Measurements from ENCODE around the gene PFDN5. TPM values are rescaled to one million over a fixed set of nuclear protein-coding genes. Genes with fewer than 3 reads are reported as not detected.

PFDN5 gene
- total and polyA plus RNA-seq, 9 of the 15 experiments (the other 6 are each of a cell fraction or from before 2014, with no cell fraction given), result 361 to 1,636 (median 742) TPM

DNA sequence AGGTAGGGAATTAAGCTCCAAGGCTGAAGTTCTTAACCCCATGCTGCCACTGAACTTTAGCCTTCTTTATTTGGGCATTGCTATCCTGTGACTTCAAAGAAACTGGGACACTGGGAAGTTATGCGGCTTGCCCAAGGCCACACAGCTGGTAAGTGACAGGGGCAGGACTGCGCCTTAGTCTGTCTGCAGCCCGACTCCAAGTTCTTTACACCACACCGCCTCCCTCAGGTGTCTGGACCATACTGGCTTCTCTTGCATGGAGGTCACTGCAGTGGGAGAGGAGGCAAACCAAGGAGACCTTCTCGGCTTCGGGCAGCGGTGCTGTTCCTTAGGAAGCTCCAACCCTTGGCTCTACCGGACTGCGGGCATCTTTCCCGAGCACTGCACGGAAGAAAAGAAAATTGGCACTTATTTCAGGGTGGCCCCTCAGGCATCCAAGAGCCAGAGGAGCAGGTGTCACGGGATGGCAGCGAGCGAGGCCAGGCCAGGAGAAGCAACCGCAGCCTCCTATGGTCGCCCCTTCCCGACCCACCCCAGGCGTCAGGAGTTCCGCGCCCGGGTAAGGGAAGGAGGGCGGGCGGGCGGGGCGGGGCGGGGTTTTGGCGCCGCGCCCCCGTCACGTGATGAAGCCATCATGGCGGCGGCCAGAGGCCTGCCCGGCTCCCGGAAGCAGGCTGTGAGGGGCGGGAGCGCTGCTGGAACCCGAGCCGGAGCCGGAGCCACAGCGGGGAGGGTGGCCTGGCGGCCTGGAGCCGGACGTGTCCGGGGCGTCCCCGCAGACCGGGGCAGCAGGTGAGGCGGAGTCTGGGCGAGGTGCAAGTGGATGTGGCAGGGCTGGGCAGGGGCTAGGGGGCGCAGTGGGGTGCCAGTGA is 43.6 kb upstream of the PFDN5 start (continued):
- TF ChIP-seq, protein P1, sequence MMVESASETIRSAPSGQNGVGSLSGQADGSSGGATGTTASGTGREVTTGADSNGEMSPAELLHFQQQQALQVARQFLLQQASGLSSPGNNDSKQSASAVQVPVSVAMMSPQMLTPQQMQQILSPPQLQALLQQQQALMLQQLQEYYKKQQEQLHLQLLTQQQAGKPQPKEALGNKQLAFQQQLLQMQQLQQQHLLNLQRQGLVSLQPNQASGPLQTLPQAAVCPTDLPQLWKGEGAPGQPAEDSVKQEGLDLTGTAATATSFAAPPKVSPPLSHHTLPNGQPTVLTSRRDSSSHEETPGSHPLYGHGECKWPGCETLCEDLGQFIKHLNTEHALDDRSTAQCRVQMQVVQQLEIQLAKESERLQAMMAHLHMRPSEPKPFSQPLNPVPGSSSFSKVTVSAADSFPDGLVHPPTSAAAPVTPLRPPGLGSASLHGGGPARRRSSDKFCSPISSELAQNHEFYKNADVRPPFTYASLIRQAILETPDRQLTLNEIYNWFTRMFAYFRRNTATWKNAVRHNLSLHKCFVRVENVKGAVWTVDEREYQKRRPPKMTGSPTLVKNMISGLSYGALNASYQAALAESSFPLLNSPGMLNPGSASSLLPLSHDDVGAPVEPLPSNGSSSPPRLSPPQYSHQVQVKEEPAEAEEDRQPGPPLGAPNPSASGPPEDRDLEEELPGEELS (CRISPR knock-in tag; IDR thresholded peaks at IDR 0.05; ENCODE audit: borderline replicate concordance), result peak; percentile 78; the same call in 1 of the 2 replicates
- TF ChIP-seq ZNF324 (CRISPR knock-in tag; IDR thresholded peaks at IDR 0.05) (no peak), CCNT2 (IDR thresholded peaks at IDR 0.05; ENCODE audit: borderline replicate concordance, extremely low read depth, insufficient read length, low read depth, low read length) (peak; percentile 57), GABPA (tag; conservative IDR thresholded peaks at IDR 0.05; ENCODE audit: low read depth) (peak; percentile 81), HIVEP1 (CRISPR knock-in tag; IDR thresholded peaks at IDR 0.05) (peak; percentile 61; the same call in 1 of the 2 replicates), GATAD2A (IDR thresholded peaks at IDR 0.05) (no peak), HNRNPUL1 (IDR thresholded peaks at IDR 0.05; ENCODE audit: low read length) (no peak), MYBL2 (IDR thresholded peaks at IDR 0.05; ENCODE audit: low read depth) (no peak), MYBL2 (CRISPR knock-in tag; IDR thresholded peaks at IDR 0.05; ENCODE audit: borderline replicate concordance) (no peak), NR2C2 (CRISPR knock-in tag; IDR thresholded peaks at IDR 0.05) (no peak), NR2C2 (tag; IDR thresholded peaks at IDR 0.05) (peak; percentile 68; the same call in 1 of the 2 replicates), HCFC1 (IDR thresholded peaks at IDR 0.05; ENCODE audit: low read depth, low read length) (peak; percentile 72), ZNF75A (CRISPR knock-in tag; IDR thresholded peaks at IDR 0.05) (no peak), PML (IDR thresholded peaks at IDR 0.05; ENCODE audit: low read length) (0 out of 2 replicates have a peak, but pooled peaks have one; percentile 26), FOSL1 (tag; conservative IDR thresholded peaks at IDR 0.05) (0 out of 2 replicates have a peak, but pooled peaks have one; percentile 31), TEAD1 (CRISPR knock-in tag; IDR thresholded peaks at IDR 0.05) (0 out of 4 replicates have a peak, but pooled peaks have one; percentile 4 to 61)
- TF ChIP-seq, protein P2, sequence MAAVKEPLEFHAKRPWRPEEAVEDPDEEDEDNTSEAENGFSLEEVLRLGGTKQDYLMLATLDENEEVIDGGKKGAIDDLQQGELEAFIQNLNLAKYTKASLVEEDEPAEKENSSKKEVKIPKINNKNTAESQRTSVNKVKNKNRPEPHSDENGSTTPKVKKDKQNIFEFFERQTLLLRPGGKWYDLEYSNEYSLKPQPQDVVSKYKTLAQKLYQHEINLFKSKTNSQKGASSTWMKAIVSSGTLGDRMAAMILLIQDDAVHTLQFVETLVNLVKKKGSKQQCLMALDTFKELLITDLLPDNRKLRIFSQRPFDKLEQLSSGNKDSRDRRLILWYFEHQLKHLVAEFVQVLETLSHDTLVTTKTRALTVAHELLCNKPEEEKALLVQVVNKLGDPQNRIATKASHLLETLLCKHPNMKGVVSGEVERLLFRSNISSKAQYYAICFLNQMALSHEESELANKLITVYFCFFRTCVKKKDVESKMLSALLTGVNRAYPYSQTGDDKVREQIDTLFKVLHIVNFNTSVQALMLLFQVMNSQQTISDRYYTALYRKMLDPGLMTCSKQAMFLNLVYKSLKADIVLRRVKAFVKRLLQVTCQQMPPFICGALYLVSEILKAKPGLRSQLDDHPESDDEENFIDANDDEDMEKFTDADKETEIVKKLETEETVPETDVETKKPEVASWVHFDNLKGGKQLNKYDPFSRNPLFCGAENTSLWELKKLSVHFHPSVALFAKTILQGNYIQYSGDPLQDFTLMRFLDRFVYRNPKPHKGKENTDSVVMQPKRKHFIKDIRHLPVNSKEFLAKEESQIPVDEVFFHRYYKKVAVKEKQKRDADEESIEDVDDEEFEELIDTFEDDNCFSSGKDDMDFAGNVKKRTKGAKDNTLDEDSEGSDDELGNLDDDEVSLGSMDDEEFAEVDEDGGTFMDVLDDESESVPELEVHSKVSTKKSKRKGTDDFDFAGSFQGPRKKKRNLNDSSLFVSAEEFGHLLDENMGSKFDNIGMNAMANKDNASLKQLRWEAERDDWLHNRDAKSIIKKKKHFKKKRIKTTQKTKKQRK (IDR thresholded peaks at IDR 0.05; ENCODE audit: borderline replicate concordance, low read depth, low read length), result no peak
- TF ChIP-seq, protein P3, sequence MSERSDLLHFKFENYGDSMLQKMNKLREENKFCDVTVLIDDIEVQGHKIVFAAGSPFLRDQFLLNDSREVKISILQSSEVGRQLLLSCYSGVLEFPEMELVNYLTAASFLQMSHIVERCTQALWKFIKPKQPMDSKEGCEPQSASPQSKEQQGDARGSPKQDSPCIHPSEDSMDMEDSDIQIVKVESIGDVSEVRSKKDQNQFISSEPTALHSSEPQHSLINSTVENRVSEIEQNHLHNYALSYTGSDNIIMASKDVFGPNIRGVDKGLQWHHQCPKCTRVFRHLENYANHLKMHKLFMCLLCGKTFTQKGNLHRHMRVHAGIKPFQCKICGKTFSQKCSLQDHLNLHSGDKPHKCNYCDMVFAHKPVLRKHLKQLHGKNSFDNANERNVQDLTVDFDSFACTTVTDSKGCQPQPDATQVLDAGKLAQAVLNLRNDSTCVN (CRISPR knock-in tag; IDR thresholded peaks at IDR 0.05), result peak; percentile 10; the same call in 1 of the 2 replicates
- TF ChIP-seq, protein P4, sequence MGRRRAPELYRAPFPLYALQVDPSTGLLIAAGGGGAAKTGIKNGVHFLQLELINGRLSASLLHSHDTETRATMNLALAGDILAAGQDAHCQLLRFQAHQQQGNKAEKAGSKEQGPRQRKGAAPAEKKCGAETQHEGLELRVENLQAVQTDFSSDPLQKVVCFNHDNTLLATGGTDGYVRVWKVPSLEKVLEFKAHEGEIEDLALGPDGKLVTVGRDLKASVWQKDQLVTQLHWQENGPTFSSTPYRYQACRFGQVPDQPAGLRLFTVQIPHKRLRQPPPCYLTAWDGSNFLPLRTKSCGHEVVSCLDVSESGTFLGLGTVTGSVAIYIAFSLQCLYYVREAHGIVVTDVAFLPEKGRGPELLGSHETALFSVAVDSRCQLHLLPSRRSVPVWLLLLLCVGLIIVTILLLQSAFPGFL (CRISPR knock-in tag; IDR thresholded peaks at IDR 0.05), result no peak

Data from K562 (cell line).